HG02759 (cell line): Measurements from ENCODE around the gene ZNF335.
"Not testable (repeated sequence)": the region's sequence is repeated elsewhere in the genome, so short reads cannot be mapped to it uniquely, and the experiment has no call there.

Experiments
- ATAC-seq: cut with Tn5 transposase; IDR thresholded peaks from one replicate; pipeline ENCODE4 v1.9.1; 2021; ENCODE audit warnings: mild to moderate bottlenecking, moderate library complexity; ENCODE audit not compliant: unreplicated experiment

Gene ZNF335

DNA sequence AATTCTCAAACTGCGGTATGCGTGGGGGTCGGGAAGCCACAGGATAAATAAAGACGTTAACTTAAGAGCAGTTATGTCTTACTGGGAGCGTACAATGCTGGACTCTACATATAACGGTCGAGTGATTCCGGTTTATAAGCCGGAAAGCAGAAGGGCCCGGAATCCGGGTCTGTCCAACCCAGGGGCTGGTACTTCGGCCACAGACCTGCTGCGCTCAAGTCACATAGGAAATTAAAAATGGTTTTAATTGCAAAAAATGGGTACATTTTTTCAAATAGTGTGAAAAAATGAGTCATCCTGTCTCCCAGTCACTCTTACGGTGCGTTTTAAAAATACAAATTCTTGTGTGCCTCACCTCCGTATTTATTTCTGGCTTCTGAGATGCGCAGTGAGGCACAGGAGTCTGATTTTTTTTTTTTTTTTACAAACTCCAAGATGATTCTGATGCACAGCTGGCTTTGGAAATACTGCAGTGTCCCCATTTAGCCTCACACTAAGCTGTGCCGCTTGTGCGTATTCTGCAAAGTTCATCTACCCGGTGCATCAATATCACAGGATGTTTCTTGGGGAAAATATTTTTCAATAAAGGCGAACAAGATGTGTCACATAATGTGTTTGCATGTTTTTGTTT is 36.5 kb downstream of the ZNF335 start:
- peak; percentile 4 for ATAC-seq

DNA sequence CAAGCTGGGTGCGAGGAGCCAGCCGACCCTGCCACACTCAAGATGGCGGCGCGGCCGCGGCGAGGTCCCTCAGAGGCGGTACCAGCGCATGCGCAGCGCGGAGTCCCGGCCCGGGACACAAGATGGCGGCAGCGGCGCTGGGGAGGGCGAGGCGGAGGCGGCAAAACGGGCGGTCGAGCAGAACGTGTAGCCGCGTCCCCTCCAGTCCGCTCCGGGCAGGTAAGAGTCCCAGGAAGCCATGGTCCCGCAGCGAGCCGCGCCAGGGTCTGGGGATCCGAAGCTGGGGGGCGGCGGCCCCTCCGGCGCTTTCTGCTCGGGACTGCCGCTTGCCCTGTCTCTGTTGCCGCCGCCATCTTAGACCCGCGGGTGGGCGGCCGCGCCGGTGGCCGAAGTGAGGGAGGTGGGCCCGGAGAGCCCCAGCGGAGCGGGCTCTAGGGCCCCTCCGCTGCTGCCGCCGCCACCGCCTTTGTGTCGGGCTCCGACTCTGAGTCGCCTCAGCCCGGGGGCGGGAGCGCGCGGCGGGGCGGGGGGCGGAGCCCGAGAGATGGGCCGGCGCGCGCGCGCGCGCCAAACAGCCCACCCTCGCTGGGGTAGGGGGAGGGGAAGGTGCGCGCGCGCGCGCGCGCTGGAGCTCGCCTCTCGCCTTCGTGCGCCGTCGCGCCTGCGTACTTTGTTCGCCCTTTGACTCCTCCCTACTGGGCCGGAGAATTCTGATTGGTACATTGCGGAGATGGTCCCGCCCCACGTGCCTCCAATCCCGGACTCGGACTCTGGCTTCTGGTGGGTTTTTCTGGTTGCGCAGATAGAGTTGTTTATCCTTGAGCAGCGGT is 37.2 kb downstream of the ZNF335 start, which contains the start of gene PCIF1:
PCIF1 (plus strand) TSS at position 98 of the 830 bp plus-strand sequence. CDS start 4,317 bp downstream, outside the sequence.
- peak; percentile 75 for ATAC-seq

DNA sequence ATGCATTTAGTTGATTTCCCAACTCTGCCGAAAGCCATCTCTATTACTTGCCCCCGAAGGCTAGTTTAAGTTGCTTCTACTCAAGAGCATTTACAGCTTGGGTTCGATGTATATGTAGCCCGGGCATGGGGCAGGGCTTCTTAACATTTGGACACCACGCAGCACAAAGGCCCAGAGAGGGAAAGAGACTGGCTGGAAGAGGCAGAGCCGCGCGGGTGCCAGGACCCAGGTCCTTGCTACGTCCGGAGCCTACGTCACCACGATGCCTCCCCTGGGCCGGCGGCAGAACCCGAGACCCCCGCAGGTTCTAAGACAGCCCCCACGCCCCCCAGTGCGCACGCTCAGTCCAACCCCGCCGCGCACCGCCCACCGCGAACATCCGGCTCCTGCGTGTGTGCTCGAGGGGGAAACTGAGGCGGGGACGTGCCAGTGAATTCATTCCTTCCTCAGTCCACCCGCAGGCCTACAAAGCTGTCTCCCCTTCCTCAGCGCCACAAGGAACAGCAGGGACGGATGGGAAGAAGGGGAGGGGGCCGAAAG is 37.9 kb downstream of the ZNF335 start:
- ATAC-seq, result peak; percentile 22

DNA sequence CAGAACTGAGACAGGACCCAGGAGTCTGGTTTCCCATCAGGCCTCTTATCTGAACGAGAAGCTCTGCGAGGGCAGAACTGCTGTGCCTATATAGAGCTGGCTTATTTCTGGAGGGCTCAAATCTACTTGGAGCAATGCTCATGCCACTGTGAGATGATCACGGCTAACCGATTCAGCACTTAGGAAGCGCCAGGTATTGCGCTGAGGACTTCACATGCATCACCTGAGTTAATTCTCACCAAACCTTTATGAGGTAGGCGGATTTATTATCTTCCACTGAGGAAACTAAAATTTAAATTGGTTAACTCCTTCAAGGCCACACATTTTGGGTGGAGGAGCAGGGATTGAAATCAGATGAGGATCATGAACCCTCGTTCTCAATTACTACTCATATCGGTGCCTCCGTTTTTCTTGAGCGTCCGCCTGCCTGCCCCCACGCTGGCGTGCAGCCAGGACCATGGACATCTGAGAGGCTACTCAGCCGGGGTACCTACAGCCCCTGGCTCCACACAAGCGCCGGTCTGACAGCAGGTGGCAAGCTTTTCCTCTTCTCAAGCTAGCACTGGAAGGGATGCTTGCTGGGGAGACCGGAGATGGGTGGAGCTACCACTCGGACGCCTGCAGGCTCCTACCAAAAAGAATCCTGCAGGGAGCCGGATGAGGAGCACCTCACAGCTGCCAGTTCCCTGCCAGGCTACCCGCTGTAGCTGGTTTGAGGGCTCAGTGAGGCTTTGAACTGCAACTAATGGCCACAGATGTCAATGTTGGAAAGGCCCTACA is 38.5 kb downstream of the ZNF335 start:
- no peak for ATAC-seq

DNA sequence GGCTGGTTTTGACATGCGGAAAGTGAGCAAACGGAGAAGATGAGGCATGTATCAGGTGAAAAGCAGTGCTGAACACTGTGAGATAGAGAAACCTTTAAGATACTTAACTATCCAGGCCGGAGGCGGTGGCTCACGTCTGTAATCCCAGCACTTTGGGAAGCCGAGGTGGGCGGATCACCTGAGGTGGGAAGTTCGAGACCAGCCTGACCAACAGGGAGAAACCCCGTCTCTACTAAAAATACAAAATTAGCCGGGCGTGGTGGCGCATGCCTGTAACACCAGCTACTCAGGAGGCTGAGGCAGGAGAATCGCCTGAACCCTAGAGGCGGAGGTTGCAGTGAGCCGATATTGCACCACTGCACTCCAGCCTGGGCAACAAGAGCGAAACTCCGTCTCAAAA is 40.3 kb downstream of the ZNF335 start:
- ATAC-seq, result not testable (repeated sequence)

DNA sequence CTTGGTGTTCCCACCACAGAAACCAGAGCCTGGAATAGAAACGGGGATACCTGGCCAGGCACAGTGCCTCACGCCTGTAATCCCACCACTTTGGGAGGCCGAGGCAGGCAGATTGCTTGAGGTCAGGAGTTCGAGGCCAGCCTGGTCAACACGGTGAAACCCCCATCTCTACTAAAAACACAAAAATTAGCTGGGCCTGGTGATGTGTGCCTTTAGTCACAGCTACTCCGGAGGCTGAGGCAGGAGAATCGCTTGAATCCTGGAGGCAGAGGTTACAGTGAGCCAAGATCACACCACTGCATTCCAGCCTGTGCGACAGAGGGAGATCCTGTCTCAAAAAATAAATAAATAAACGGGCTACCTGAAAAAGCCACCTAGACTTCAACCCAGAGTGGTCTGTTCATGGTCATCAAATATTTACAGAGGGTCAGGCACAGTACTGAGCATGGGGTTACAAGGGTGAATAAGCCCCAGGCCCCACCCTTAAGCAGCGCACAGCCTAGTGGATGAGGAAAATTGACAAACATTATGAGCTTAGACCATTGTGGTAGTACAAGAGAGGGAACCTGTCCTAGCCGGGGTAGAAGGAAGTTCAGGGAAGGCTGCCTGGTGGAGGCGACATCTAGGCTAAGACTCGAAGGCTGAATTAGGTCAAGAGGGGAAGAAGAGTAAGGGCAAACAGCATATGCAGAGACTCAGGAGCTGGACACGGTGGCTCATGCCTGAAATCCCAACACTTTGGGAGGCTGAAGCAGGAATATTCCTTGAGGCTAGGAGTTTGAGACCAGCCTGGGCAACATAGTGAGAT is 44.7 kb downstream of the ZNF335 start:
- no peak for ATAC-seq

DNA sequence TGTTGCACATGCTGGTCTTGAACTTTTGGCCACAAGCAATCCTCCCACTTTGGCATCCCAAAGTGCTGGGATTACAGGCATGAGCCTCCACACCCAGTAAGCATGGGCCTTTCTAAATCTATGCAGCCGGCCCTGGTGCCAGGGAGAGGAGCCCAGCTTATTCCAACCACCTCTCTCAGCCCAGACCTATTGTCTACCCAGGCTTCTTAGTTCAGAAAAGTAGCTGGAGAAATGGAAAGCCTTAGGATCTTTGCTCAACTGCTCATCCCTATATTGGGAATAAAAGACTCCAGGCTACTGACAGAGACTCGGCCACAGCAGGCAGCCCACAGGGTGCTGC is 45.3 kb downstream of the ZNF335 start:
- ATAC-seq, result no peak

DNA sequence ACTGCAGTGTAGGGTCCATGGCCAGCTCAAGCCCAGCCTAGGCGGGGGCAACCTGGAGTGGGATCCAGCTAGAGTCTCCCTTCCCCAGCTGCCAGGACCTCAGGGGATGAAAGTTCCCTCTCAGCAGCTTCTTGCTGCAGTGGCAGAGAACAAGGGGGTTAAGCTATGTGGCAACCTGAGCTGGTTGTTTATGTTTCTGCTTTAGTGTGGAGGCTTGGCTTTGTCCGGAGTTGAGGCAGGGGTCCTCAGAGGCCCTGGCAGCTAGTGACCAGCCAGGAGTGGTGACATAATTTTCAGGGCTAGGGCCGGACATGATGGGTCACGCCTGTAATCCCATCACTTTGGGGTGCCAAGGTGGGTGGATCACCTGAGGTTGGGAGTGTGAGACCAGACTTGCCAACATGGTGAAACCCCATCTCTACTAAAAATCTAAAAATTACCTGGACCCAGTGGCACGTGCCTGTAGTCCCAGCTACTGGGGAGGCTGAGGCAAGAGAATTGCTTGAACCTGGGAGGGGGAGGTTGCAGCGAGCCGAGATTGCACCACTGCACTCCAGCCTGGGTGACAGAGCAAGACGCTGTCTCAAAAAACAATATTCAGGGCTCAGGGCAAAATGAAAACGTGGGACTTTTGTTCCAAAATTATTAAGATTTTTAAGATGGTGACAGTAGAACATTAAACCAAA is 46.0 kb downstream of the ZNF335 start:
- no peak for ATAC-seq

DNA sequence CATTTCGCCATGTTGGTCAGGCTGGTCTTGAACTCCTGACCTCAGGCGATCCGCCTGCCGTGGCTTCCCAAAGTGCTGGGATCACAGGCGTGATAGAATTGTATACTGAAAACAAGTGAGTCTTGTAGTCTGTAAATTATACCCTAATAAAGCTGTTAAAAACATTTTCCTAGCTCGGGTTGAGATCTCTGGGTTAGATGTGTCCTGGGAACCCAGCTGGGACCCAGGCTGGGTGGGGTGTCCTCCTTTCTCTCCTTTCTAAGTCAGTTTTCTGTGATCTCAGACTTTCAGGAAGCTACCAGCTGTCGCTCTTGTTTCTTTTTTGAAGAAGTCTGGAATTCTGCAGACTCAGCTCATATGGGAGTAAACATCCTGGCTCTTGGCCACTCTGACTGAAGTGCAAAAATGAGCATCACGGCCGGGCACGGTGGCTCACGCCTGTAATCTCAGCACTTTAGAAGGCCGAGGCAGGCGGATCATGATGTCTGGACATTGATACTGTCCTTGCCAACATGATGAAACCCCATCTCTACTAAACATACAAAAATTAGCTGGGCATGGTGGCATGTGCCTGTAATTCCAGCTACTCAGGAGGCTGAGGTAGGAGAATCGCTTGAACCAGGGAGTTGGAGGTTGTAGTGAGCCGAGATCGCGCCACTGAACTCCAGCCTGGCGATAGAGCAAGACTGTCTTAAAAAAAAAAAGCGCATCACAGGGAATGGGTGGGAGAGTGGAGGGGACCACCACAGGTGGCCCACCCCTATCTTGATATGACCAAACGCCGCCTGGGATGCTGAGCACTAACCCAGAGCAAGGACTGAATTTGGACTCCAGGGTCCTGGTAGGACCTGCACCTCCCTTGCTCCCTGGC is 47.4 kb downstream of the ZNF335 start:
- ATAC-seq, result no peak

DNA sequence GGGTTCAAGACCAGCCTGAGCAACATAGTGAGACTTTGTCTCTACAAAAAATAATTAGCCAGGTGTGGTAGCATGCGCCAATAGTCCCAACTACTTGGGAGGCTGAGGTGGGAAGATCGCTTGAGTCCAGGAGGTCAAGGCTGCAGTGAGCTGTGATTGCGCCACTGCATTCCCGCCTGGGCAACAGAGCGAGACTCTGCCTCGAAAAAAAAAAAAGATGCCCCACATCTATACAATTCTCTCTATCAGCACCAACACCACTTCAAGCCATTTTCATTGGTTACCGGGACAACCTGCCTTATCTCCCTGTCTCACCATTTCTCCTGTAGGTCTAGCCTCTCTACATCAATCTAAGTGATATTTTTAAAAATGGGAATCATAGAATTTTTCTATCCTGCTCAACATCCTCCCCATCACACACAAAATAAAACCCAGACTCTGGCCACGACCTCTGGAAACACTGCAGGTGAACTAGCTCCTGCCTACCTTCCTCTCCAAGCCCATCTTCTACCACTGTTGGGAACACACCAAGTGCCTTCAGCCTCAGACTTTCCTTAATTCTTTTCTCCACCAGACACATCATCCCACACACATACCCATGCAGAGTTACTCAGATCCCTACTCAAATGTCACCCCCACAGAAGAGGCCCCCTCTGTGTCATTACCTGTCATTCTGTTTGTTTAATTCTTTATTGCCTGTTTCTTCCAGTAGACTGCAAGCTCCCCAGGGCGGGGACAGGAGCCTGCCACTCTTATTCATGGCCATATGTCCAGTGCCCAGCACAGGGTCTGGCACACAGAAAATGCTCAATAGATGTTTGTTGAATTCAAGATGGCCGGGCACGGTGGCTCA is 50.4 kb downstream of the ZNF335 start:
- ATAC-seq, result no peak

DNA sequence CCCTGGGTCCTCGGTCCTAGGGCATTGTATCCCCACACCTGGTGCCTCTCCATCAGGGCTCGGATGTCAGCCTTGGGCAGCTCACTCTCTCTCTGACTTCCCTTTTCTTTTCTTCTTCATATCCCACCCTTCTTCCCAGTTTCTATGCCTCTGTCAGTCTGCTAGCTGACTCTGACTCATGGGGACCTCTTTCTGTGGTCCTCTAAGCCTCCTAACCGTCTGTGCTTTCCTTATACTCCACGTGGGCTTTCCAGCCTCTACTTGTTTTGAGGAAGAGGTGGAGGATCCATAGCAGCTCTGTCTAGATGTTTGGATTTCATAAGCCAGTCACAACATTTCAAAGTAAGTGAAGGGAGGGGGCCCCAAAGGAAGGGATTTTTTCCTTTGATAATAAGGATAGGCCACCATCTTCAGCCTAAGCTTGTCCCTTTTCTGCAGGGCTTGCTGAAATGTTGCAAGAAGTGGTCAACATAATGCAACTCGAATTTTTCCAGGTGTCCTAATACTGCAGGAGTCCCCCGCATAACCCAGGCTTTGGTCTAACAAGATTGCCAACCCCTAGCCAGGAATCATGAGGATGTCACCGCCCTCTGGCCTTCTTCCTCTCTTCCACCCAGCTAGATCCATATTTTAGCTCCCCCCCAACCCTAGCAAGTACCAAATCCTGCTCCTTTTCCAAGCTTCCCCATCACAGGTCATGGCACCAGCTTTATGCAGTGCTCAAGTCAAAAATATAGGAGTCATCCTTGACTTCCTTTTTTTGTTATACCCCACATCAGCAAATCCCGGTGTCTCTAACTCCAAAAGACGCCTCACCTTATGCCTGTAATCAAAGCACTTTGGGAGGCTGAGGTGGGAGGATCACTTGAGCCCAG is 51.3 kb downstream of the ZNF335 start:
- ATAC-seq, result no peak

DNA sequence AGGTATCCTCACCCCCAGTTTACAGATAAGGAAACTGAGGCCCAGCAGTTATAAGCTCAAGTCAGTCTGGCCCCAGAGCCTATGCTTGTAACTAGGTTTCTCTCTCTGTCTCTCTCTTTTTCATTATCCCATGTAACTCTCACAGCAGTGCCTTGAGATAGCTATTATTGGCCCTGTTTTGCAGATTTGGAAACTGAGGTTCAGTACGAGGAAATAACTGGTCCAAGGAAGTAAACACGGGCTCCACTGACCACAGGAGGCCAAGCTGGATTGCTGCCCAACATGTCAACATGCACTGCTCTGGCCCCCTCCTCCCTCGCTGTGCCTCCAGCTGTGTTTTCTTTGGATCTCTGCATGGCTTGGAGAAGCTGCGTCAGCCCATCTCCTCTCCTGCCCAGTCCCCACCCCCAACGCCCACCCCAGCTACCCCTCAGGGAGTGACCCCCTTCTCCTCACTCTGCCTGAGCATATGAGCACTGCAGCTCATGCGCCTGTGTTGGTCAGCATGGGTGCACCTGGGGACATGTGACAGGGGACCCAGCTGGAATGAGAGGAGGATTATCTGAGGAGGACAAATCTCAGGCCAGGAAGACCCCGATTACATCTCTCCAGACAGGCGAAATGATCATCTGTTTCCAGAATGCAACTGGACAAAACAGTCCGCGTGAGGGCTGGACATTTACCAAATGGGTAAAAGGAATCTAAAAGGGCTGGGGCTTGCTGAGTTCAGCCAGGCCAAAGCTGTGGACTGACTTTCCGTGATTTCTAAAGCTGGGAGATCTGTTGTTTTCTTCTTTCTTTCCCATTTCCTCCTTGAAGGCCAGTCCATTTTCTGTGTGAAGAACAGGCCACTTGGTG is 52.2 kb downstream of the ZNF335 start:
- no peak for ATAC-seq

DNA sequence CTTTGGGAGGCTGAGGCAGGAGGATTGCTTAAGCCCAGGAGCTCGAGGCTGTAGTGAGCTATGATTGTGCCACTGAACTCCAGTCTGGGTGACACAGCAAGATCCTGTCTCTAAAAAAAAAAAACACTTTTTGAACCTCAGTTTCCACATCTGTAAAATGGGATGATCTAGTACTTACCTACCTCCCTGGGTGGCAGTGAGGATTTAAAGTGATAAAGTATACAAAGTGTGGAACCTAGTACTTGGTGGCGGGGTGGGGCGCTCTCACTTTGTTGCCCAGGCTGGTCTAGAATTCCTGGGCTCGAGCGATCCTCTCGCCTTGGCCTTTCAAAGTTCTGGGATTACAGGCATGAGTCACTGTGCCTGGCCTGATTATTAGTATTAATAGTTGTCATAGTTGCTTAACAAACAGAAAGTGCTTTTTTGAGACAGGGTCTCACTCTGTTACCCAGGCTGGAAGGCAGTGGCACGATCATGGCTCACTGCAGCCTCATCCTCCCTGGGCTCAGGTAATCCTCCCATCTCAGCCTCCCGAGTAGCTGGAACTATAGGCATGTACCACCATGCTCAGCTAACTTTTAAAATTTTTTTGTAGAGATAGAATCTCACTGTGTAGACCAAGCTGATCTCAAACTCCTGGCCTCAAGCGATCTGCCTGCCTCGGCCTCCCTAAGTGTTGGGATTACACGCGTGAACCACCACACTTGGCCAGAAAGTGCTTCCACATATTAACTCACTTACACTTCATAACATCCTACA is 53.0 kb downstream of the ZNF335 start:
- no peak for ATAC-seq

DNA sequence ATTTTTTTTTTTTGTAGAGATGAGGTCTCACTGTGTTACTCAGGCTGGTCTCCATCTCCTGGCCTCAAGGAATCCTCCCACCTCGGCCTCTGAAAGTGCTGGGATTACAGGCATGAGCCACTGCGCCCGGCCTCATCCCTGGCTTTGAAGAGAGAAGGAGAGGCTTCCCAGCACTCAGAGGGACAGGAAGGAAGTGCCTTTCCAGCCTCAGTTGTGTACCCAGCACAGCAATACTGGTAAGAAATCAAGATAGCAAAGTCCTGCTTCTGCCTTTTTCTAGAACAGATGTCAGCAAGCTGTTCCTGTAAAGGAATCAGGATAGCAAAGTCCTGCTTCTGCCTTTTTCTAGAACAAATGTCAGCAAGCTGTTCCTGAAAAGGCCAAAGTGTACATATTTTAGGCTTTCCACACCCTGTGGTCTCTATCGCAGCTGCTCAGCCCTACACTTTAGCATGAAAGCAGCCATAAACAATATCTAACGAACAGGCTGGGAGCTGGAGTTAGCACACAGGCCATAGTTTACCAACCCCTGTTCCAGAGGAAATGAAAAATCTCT is 53.7 kb downstream of the ZNF335 start:
- no peak for ATAC-seq

DNA sequence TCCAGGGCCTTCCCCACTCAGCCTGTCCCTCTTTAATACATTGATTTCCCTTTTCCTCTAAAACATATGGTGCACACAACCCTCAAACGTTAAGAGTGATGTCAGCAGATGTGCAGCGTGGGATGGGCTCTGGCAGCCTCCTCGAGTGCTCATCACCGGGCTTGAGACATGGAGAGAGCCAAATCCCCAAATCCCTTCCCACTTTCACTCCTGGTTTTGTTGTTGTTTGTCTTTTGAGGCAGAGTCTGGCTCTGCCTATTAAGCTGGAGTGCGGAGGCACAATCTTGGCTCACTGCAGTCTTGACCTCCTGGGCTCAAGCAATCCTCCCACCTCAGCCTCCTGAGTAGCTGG is 54.2 kb downstream of the ZNF335 start:
- ATAC-seq, result no peak
